ENCODE data around the gene FBLN5. TPM values are rescaled to one million over a fixed set of nuclear protein-coding genes. Genes with fewer than 3 reads are reported as not detected.

The FBLN5 gene
- total RNA-seq, 1 experiment from 2014 or later: 1.0 TPM

GRCh38 chr14:91879196-91879595 is 68.3 kb downstream of the FBLN5 start:
- Histone ChIP-seq H4K20me1 (ENCODE audit: control insufficient read depth, insufficient read depth, insufficient read length) (no peaks in the 10 kb centered on the region), H2AK5ac (ENCODE audit: insufficient read length, low read length) (no peak overlapping the region), H3K4me2 (ENCODE audit: insufficient read depth, insufficient read length, low read length) (no peak overlapping the region), H2BK15ac (ENCODE audit: low read depth, low read length) (no peak overlapping the region), H3K79me2 (ENCODE audit: insufficient read depth, low read length) (no peaks in the 10 kb centered on the region), H3K27me3 (ENCODE audit: insufficient read depth, low read length) (no peaks in the 10 kb centered on the region), H2BK12ac (ENCODE audit: insufficient read length, low read depth, low read length) (no peak overlapping the region), H3K79me1 (ENCODE audit: insufficient read depth, low read depth, low read length, poor library complexity, severe bottlenecking) (no peaks in the 10 kb centered on the region), H4K91ac (ENCODE audit: insufficient read length, low read depth, low read length) (no peak overlapping the region), H3K23me2 (ENCODE audit: insufficient read length, low read depth, low read length, poor library complexity, severe bottlenecking) (no peaks in the 10 kb centered on the region), H3K27ac (ENCODE audit: insufficient read length, low read depth, low read length) (no peak overlapping the region), H3K18ac (ENCODE audit: insufficient read length, low read depth, low read length) (no peak overlapping the region), H2BK20ac (ENCODE audit: low read depth, low read length, poor library complexity, severe bottlenecking) (no peak overlapping the region), H4K8ac (replicated peaks; ENCODE audit: insufficient read length, low read depth, low read length) (no peak overlapping the region), H3K23ac (ENCODE audit: insufficient read length, low read depth, low read length) (no peak overlapping the region), H2AFZ (ENCODE audit: low read length) (no peak overlapping the region), H3K4me1 (ENCODE audit: insufficient read depth, low read length) (no peaks in the 10 kb centered on the region), H4K5ac (ENCODE audit: insufficient read length, low read depth, low read length) (no peak overlapping the region), H3K4ac (ENCODE audit: low read depth, low read length) (no peak overlapping the region), H2BK5ac (ENCODE audit: insufficient read length, low read length) (no peak overlapping the region), H3K14ac (ENCODE audit: insufficient read depth, low read length) (no peak overlapping the region), H3K56ac (ENCODE audit: insufficient read length, low read depth, low read length) (no peak overlapping the region), H3T11ph (ENCODE audit: low read length) (no peak overlapping the region), H3K9me3 (ENCODE audit: control insufficient read depth, low read depth, low read length) (no peaks in the 10 kb centered on the region), H3K9ac (ENCODE audit: extremely low read depth, insufficient read length, low read length) (no peak overlapping the region), H2BK120ac (ENCODE audit: low read depth, low read length, poor library complexity, severe bottlenecking) (no peak overlapping the region)
- whole genome bisulfite sequencing (ENCODE audit: extremely low coverage, insufficient read length, low lambda C conversion rate): no CpG with 5 or more reads among the region's 6 CpGs
- no peak for TF ChIP-seq CTCF (conservative IDR thresholded peaks at IDR 0.05)
- Mint-ChIP-seq H3K27me3 (ENCODE audit: low read depth) (no peaks in the 10 kb centered on the region; the same call in 1 of the 2 replicates), H3K4me3 (no peak overlapping the region), H3K27ac (no peak overlapping the region; a peak in 1 of 7 replicates), H3K36me3 (ENCODE audit: insufficient read depth in 1 of 3, low read depth in 3 of 3) (no peaks in the 10 kb centered on the region), H3K4me1 (no peaks in the 10 kb centered on the region; a peak in 1 of 4 replicates), H3K9me3 (no peaks in the 10 kb centered on the region)
- DNase-seq: no peak

Data from H9 (cell line).